ENCODE results near the gene RPL11. TPM values are rescaled to one million over a fixed set of nuclear protein-coding genes. Genes with fewer than 3 reads are reported as not detected.

RPL11 gene
- total and polyA plus RNA-seq, 5 donors: 586 to 1,436 (median 764) TPM

GRCh38 chr1:23651069-23651808 lies 40.4 kb upstream of the RPL11 start:
- ATAC-seq (peak; percentile 93 to 97), DNase-seq (peak; percentile 84 to 92 (median 86))
- Histone ChIP-seq H3K4me3 (ENCODE audit: low read length) (no peak overlapping the region), H3K27me3 (ENCODE audit: control insufficient read depth, insufficient read depth) (no peaks in the 10 kb centered on the region), H3K27ac (ENCODE audit: low read length) (peak overlapping the region; percentile 70), H3K4me1 (ENCODE audit: control insufficient read depth, insufficient read depth, low read length) (no peaks in the 10 kb centered on the region), H3K9me3 (ENCODE audit: control insufficient read depth, low read length) (no peaks in the 10 kb centered on the region)
- 51% methylated on average over 7 of the region's 7 CpGs for WGBS
- intact Hi-C loops (cut with DNase I): no loop called here

DNA sequence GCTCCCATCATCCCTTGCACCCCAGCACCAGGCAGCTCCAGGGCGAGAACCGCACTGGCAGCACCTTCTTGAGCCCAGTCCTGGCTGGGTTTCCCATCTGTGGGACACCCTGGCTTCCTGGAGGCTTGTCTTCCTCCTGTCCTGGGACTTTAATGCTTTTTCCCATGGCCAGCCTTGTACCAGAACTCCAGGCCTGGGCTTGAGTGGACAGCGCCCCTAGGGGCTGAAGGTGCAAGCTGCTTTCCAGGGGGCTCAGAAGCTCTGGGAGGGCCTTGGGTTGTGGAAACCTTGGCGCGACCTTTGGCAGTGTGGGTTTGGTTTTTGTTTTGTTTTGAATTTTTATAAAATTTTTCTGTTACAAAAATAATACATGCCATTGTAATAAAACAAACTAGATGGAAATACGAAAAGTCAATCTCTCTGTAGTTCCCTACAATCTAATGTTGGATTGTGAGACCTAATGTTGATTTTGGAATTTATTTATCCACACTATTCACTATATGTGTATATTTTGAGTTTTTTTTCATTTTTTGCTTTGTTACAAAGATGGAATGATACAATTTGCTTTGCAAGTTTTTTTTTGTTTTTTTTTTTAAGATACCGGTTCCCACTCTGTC lies 33.8 kb upstream of the RPL11 start:
- DNase-seq: peak; percentile 68 to 88 (median 83)
- Histone ChIP-seq H3K4me1 (ENCODE audit: control insufficient read depth, insufficient read depth, low read length) (no peaks in the 10 kb centered on the region), H3K4me3 (ENCODE audit: low read length) (no peak overlapping the region), H3K9me3 (ENCODE audit: control insufficient read depth, low read length) (no peaks in the 10 kb centered on the region), H3K27me3 (ENCODE audit: control insufficient read depth, insufficient read depth) (no peaks in the 10 kb centered on the region), H3K27ac (ENCODE audit: low read length) (no peak overlapping the region)
- intact Hi-C loops (cut with DNase I): no loop called here
- WGBS: 46% methylated on average over 7 of the region's 7 CpGs
- peak; percentile 85 to 87 for ATAC-seq

DNA sequence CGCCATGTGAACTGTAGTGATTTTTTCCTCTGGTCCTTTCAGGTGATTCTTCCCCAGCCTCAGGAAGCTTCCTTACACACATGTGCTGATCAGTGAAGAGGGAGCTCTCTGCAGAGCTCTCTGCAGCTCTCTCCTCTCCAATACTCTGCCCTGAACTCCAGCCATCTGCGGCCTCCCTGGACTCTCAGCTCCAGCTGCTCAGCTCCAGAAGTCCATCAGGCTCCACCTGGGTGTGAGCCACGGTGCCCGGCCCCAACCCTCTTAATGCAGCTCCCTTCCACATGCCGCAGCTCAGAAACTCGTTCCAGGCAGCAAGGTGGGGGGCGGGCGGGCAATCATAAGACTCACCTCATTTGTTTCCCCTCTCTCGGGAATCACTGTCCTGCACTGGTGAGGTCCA lies 30.9 kb upstream of the RPL11 start:
- no peak for ATAC-seq
- DNase-seq: no peak
- intact Hi-C loops (cut with DNase I): no loop called here
- 74% methylated on average over 9 of the region's 9 CpGs for WGBS
- no peaks in the 10 kb centered on the region for H3K9me3 ChIP-seq (ENCODE audit: control insufficient read depth, low read length)
- H3K27ac ChIP-seq (ENCODE audit: low read length): no peak overlapping the region
- H3K27me3 ChIP-seq (ENCODE audit: control insufficient read depth, insufficient read depth): no peaks in the 10 kb centered on the region
- H3K4me1 ChIP-seq (ENCODE audit: control insufficient read depth, insufficient read depth, low read length): no peaks in the 10 kb centered on the region
- no peak overlapping the region for H3K4me3 ChIP-seq (ENCODE audit: low read length)

GRCh38 chr1:23661887-23662286 lies 29.7 kb upstream of the RPL11 start:
- Histone ChIP-seq H3K9me3 (ENCODE audit: control insufficient read depth, low read length) (no peaks in the 10 kb centered on the region), H3K4me1 (ENCODE audit: control insufficient read depth, insufficient read depth, low read length) (no peaks in the 10 kb centered on the region), H3K27ac (ENCODE audit: low read length) (no peak overlapping the region), H3K27me3 (ENCODE audit: control insufficient read depth, insufficient read depth) (no peaks in the 10 kb centered on the region), H3K4me3 (ENCODE audit: low read length) (no peak overlapping the region)
- WGBS: 91% methylated on average over 4 of the region's 4 CpGs
- intact Hi-C loops (cut with DNase I): no loop called here
- DNase-seq (no peak), ATAC-seq (no peak)

GRCh38 chr1:23664837-23665795 lies 26.5 kb upstream of the RPL11 start:
- no peak overlapping the region for H3K4me3 ChIP-seq (ENCODE audit: low read length)

DNA sequence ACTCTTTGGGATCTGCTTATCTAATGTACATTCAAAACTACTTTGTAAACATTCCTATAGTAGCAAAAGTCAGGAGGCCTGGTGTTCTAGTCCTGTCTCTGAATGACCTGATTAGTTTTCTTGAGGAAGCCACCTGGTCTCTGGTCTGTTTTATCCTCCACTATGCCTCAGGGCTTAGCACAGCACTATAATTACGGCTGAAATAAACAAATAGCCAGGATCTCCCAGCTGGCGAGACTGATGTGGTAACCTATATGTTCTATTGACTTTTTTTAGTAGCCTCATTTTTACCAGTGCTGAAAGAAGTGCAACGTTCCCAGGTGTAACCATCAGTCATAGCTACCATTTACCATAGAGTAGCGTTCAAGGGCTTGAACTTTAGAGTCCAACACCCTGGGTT lies 24.2 kb upstream of the RPL11 start:
- Histone ChIP-seq H3K4me1 (ENCODE audit: control insufficient read depth, insufficient read depth, low read length) (no peaks in the 10 kb centered on the region), H3K4me3 (ENCODE audit: low read length) (no peak overlapping the region), H3K27me3 (ENCODE audit: control insufficient read depth, insufficient read depth) (no peaks in the 10 kb centered on the region), H3K27ac (ENCODE audit: low read length) (no peak overlapping the region), H3K9me3 (ENCODE audit: control insufficient read depth, low read length) (no peaks in the 10 kb centered on the region)
- 77% methylated on average over 4 of the region's 4 CpGs for WGBS
- no peak for ATAC-seq
- intact Hi-C loops (cut with DNase I): no loop called here
- DNase-seq: no peak

More at GRCh38 chr1:23664837-23665795, 26.5 kb upstream of the RPL11 start:
- H3K4me1 ChIP-seq (ENCODE audit: control insufficient read depth, insufficient read depth, low read length): no peaks in the 10 kb centered on the region
- DNase-seq (no peak), ATAC-seq (peak in 1 of 2 donors; percentile 23)
- intact Hi-C loops (cut with DNase I): no loop called here
- no peaks in the 10 kb centered on the region for H3K27me3 ChIP-seq (ENCODE audit: control insufficient read depth, insufficient read depth)
- H3K27ac ChIP-seq (ENCODE audit: low read length): no peak overlapping the region
- 63% methylated on average over 11 of the region's 11 CpGs for WGBS
- no peaks in the 10 kb centered on the region for H3K9me3 ChIP-seq (ENCODE audit: control insufficient read depth, low read length)

- Histone ChIP-seq H3K4me1 (ENCODE audit: control insufficient read depth, insufficient read depth, low read length) (no peaks in the 10 kb centered on the region), H3K4me3 (ENCODE audit: low read length) (no peak overlapping the region), H3K27ac (ENCODE audit: low read length) (no peak overlapping the region), H3K9me3 (ENCODE audit: control insufficient read depth, low read length) (no peaks in the 10 kb centered on the region), H3K27me3 (ENCODE audit: control insufficient read depth, insufficient read depth) (no peaks in the 10 kb centered on the region)
- WGBS: 81% methylated on average over 2 of the region's 2 CpGs
- DNase-seq (no peak), ATAC-seq (no peak)
- intact Hi-C loops (cut with DNase I): no loop called here
These were observed 20.9 kb upstream of the RPL11 start for GRCh38 chr1:23670709-23671108.

DNA sequence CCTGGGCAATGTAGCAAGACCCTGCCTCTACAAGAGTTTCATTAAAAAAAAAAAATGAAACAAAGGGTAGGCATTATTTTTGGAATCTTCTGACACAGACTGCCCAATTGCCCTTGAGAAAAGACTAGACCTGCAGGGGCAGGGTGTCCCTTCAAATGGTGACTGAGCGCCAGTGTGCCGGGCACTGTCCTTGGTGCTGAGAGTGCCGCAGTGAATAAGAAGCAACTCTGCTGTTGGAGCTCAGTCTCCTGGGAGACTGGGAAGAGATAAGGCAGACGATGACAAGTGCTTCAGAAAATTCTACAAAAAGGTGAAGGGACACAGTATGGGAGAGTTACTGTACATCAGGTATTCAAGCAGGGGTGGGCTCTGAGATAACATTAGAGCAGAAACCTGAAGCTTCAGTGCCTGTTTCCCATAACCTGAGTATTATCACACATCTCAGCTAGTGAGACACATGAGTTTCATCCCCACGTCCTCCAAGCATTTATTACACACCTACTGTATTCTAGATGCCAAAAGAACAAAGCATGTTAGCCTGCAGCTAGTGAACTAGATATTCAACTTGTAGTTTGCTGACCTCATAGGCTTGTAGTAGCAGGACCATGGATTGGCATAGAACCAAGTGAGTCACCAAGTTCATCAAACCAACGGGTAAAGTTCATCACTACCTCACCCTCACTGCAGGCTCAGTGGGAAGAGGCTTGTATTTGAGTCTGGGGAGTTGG lies 18.4 kb upstream of the RPL11 start:
- ATAC-seq: peak; percentile 40 to 43
- intact Hi-C loops (cut with DNase I): no loop called here

DNA sequence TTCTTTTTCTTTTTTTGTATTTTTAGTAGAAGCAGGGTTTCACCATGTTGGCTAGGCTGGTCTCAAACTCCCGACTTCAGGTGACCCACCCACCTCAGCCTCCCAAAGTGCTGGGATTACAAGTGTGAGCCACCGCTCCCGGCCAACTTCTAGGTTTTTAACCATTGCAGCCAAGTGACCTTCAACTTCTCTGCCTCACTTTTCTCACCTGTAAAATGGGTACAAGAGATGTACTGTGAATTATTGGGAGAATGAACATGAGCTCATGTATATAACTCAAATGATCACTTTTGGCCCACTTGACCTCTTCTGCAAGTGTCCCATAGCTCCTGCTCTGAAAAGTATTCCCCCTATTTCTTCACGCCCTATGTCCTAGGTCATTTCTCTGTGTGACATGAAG lies 11.8 kb upstream of the RPL11 start:
- no peak for DNase-seq
- H3K27ac ChIP-seq (ENCODE audit: low read length): no peak overlapping the region
- intact Hi-C loops (cut with DNase I): no loop called here
- WGBS: 92% methylated on average over 4 of the region's 4 CpGs
- H3K4me1 ChIP-seq (ENCODE audit: control insufficient read depth, insufficient read depth, low read length): no peaks in the 10 kb centered on the region
- no peak overlapping the region for H3K4me3 ChIP-seq (ENCODE audit: low read length)
- no peak for ATAC-seq
- no peaks in the 10 kb centered on the region for H3K9me3 ChIP-seq (ENCODE audit: control insufficient read depth, low read length)
- no peaks in the 10 kb centered on the region for H3K27me3 ChIP-seq (ENCODE audit: control insufficient read depth, insufficient read depth)

More for the DNA sequence above, 18.4 kb upstream of the RPL11 start:
- no peak overlapping the region for H3K4me3 ChIP-seq (ENCODE audit: low read length)
- no peaks in the 10 kb centered on the region for H3K4me1 ChIP-seq (ENCODE audit: control insufficient read depth, insufficient read depth, low read length)
- H3K27ac ChIP-seq (ENCODE audit: low read length): no peak overlapping the region
- 12% methylated on average over 6 of the region's 6 CpGs for WGBS
- DNase-seq: peak in 2 of 3 donors; percentile 32 to 66
- no peaks in the 10 kb centered on the region for H3K9me3 ChIP-seq (ENCODE audit: control insufficient read depth, low read length)
- no peaks in the 10 kb centered on the region for H3K27me3 ChIP-seq (ENCODE audit: control insufficient read depth, insufficient read depth)

DNA sequence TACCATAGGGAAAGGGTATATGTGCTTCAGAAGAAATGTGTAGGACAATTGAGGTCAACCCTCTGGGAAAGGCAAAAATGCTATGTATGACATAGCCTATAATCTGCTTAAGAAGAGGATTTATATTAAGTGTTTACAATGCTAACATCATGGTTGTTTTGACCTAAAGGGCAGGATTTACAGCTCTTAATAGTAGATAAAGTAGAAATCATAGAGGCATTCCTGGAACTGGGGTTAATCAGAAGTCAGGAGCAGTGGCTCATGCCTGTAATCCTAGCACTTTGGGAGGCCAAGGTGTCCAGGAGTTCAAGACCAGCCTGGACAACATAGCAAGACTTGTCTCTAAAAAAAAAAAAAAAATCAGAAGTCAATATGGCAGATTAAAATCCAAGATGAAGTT lies 8.7 kb upstream of the RPL11 start:
- DNase-seq (no peak), ATAC-seq (no peak)
- intact Hi-C loops (cut with DNase I): no loop called here
- Histone ChIP-seq H3K27me3 (ENCODE audit: control insufficient read depth, insufficient read depth) (no peaks in the 10 kb centered on the region), H3K4me3 (ENCODE audit: low read length) (no peak overlapping the region), H3K27ac (ENCODE audit: low read length) (no peak overlapping the region), H3K4me1 (ENCODE audit: control insufficient read depth, insufficient read depth, low read length) (no peaks in the 10 kb centered on the region), H3K9me3 (ENCODE audit: control insufficient read depth, low read length) (no peaks in the 10 kb centered on the region)

Measured in right cardiac atrium (tissue), 5 donors.